Sigmoid colon (tissue), 7 donors: ENCODE results near the gene KDM6A. TPM values are rescaled to one million over a fixed set of nuclear protein-coding genes. Genes with fewer than 3 reads are reported as not detected.

ENCODE experiments used
- DNase-seq: peaks from one replicate; pipeline ENCODE4 v3.0.0-alpha.2; 2019
- H3K27ac ChIP-seq, 4 donors: fragments of 200-600 bp; sonication (generic); one replicate each; pipeline ENCODE4 v1.5.1; 2016 to 2019; ENCODE audit warnings: mild to moderate bottlenecking in 1 of 4
- H3K27me3 ChIP-seq, 3 donors: fragments of 200-600 bp; sonication (generic); one replicate each; pipeline ENCODE4 v1.5.1; 2019; ENCODE audit warnings: mild to moderate bottlenecking in 1 of 3
- H3K36me3 ChIP-seq, 4 donors: fragments of 200-600 bp; sonication (generic); one replicate each; pipeline ENCODE4 v1.5.1; 2016 to 2019
- H3K4me1 ChIP-seq, 4 donors: fragments of 200-600 bp; sonication (generic); one replicate each; pipeline ENCODE4 v1.5.1; 2017 to 2019
- H3K4me3 ChIP-seq, 4 donors: fragments of 200-600 bp; sonication (generic); one replicate each; pipeline ENCODE4 v1.5.1; 2017 to 2019; ENCODE audit warnings: mild to moderate bottlenecking in 2 of 4, moderate library complexity in 1 of 4
- H3K9me3 ChIP-seq, 4 donors: fragments of 200-600 bp in 3 of 4; sonication (generic) in 3 of 4; one replicate each; pipeline versions ENCODE4 v1.5.1 to v1.6.1; 2013 to 2019
- CTCF ChIP-seq, 4 experiments: fragments of 450-650 bp in 3 of 4; fragments of 200-600 bp in 1 of 4; IDR thresholded peaks; one replicate each; pipeline ENCODE4 v1.5.1; 2016 to 2019; ENCODE audit warnings: antibody characterized with exemption in 4 of 4, mild to moderate bottlenecking in 3 of 4, moderate library complexity in 2 of 4
- EP300 ChIP-seq, 4 donors: sonication (generic); formaldehyde crosslinking; IDR thresholded peaks; one replicate each; pipeline ENCODE4 v1.6.1; 2017; ENCODE audit warnings: antibody characterized with exemption in 4 of 4
- POLR2A ChIP-seq, 2 donors: fragments of 450-650 bp; IDR thresholded peaks; one replicate each; pipeline ENCODE4 v1.6.1; 2016; ENCODE audit warnings: antibody characterized with exemption in 2 of 2, mild to moderate bottlenecking in 2 of 2, moderate library complexity in 2 of 2
- POLR2AphosphoS5 ChIP-seq, 4 donors: sonication (generic); formaldehyde crosslinking; IDR thresholded peaks; one replicate each; pipeline ENCODE4 v1.6.1; 2017; ENCODE audit warnings: antibody characterized with exemption in 4 of 4
- WGBS, 2 donors: extraction: QIAGEN DNeasy Blood & Tissue Kit; methylation state at CpG; one replicate each; pipeline ENCODE4 v1.1.7; 2013; 5-methylcytosine and 5-hydroxymethylcytosine counted together
- intact Hi-C: fragments of 100-400 bp; cut with DNase I; formaldehyde crosslinking; loops from one replicate; pipeline ENCODE4 v1.15.1; 2023
- polyA plus RNA-seq, 3 donors: library from polyadenylated mRNA; stranded (reverse); fragments of 200-250 nt; gene quantifications; one replicate each; pipeline ENCODE4 v1.2.3, GENCODE V29; 2013
- total RNA-seq, 4 donors: library from RNA; depleted of rRNA; stranded (reverse); fragments of >200 nt; gene quantifications; one replicate each; pipeline ENCODE4 v1.1.0, GENCODE V29; 2016
- donor health status: healthy with polysubstance abuse.
- donor health status: Bipolar disorder and iron deficiency.
- donor health status: healthy.

The KDM6A gene
- total and polyA plus RNA-seq, 7 donors = 8.6 to 35.7 (median 17.9) TPM

DNA sequence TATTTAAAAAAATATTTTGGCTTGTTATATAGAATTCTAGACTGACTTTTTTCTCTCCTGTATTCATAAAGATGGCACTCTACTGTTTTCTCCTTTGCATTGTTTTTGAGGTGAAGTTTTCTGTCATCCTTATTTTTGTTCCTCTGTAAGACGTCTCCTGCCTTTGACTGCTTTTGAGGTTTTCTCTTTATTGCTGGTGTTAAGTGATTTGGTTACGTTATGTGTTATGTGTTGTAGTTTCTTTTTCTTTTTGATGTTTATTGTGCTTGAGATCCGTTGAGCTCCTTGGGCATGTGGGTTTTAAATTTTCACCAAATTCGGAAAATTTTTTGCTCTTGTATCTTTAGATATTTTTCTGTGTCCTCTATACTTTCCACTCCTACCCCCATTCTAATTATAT, 50.0 kb downstream of the KDM6A start:
- Histone ChIP-seq H3K27me3 (no peaks in the 10 kb centered on the region), H3K36me3 (no peaks in the 10 kb centered on the region), H3K4me1 (peaks cover 0 to 26% (median 2%) of the 10 kb centered on the region in 4 donors), H3K4me3 (no peak overlapping the region), H3K27ac (no peak overlapping the region), H3K9me3 (no peaks in the 10 kb centered on the region)
- no peak for TF ChIP-seq EP300 (IDR thresholded peaks at IDR 0.05)
- TF ChIP-seq POLR2AphosphoS5 (IDR thresholded peaks at IDR 0.05) = no peak
- TF ChIP-seq CTCF (IDR thresholded peaks at IDR 0.05) = no peak
- no peak for TF ChIP-seq POLR2A (IDR thresholded peaks at IDR 0.05)
- intact Hi-C loops = no loop called here
- WGBS, 2 donors = 65 to 80% methylated on average over 4 of the region's 4 CpGs
- DNase-seq = no peak

DNA sequence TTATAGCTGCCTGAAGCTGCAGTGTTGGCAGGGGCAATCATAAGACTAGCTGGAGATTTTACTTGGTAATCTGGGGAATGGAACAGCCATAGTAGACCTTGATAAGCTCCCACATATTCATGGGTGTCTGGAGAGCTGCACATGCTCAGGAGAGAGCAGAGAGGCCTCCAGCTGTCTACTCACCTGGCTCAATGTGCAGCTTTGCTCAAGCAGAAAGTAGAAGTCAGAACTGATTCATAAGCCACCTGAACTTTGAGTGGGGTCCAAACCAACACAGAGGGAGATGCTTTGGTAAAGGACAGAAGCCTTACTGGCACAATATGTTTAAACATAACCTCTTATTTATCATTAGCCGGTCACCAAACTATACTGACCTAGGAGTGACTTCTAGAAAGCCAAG, 54.4 kb downstream of the KDM6A start:
- Histone ChIP-seq H3K4me3 (no peak overlapping the region), H3K27me3 (no peaks in the 10 kb centered on the region), H3K4me1 (peaks cover 0 to 16% (median 2%) of the 10 kb centered on the region in 4 donors), H3K9me3 (no peaks in the 10 kb centered on the region), H3K27ac (no peak overlapping the region), H3K36me3 (no peaks in the 10 kb centered on the region)
- 74 to 80% methylated on average over 1 of the region's 1 CpG for WGBS, 2 donors
- intact Hi-C loops = no loop called here
- TF ChIP-seq POLR2A (IDR thresholded peaks at IDR 0.05) = no peak
- no peak for TF ChIP-seq POLR2AphosphoS5 (IDR thresholded peaks at IDR 0.05)
- TF ChIP-seq CTCF (IDR thresholded peaks at IDR 0.05) = no peak
- no peak for TF ChIP-seq EP300 (IDR thresholded peaks at IDR 0.05)
- no peak for DNase-seq

DNA sequence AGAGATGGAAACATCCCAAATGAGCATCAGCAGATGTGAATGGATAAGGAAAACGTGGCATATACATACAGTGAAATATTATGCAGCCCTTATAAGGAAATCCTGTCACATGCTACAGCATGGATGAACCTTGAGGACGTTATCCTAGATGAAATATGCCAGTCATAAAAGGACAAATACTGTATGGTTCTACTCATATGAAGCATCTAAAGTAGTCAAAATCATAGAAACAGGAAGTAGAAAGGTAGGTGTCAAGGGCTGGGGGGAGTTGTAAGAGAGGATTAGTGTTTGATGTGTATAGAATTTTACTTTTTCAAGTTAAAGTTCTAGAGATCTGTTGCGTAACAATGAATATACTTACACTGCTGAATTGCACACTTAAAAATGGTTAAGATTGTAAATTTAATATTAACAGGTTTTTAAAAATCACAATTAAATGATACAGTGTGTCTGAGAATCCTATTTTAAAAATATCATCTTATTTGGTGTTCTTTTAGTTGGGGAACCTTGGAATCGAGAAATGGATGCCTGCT, 58.5 kb downstream of the KDM6A start:
- intact Hi-C loops = no loop called here
- H3K4me3 ChIP-seq = no peak overlapping the region
- WGBS, 2 donors = 84 to 85% methylated on average over 4 of the region's 4 CpGs
- no peaks in the 10 kb centered on the region for H3K9me3 ChIP-seq
- no peaks in the 10 kb centered on the region for H3K36me3 ChIP-seq
- peaks cover 0 to 19% (median 6%) of the 10 kb centered on the region in 4 donors for H3K4me1 ChIP-seq
- no peak for TF ChIP-seq POLR2A (IDR thresholded peaks at IDR 0.05)
- no peak for TF ChIP-seq POLR2AphosphoS5 (IDR thresholded peaks at IDR 0.05)
- TF ChIP-seq EP300 (IDR thresholded peaks at IDR 0.05) = no peak
- no peak for TF ChIP-seq CTCF (IDR thresholded peaks at IDR 0.05)
- no peak for DNase-seq
- H3K27me3 ChIP-seq = no peaks in the 10 kb centered on the region
- no peak overlapping the region for H3K27ac ChIP-seq

DNA sequence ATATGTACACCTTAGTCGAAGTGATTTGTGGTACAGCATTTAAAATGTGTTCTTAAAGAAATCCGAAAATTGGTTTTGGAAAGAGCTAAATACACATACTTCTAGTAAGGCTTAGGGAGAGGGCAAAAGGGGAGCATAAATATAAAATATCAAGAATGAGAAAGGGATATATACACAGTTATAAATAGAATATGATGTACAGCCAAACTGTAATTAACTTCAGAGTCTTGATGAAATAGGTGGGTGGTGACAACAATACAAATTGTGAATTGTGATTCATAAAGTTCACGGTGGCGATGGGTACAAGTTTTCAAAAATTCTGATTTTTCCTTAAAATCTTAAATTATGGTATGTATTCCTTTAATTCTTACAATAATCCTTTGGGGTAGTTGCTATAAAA, 62.2 kb downstream of the KDM6A start:
- Histone ChIP-seq H3K9me3 (no peaks in the 10 kb centered on the region), H3K36me3 (no peaks in the 10 kb centered on the region), H3K27me3 (no peaks in the 10 kb centered on the region), H3K27ac (no peak overlapping the region), H3K4me3 (no peak overlapping the region), H3K4me1 (peaks cover 0 to 30% (median 8%) of the 10 kb centered on the region in 4 donors)
- 94 to 96% methylated on average over 4 of the region's 4 CpGs for WGBS, 2 donors
- intact Hi-C loops = no loop called here
- no peak for DNase-seq
- TF ChIP-seq POLR2A (IDR thresholded peaks at IDR 0.05) = no peak
- no peak for TF ChIP-seq POLR2AphosphoS5 (IDR thresholded peaks at IDR 0.05)
- TF ChIP-seq CTCF (IDR thresholded peaks at IDR 0.05) = no peak
- TF ChIP-seq EP300 (IDR thresholded peaks at IDR 0.05) = no peak

DNA sequence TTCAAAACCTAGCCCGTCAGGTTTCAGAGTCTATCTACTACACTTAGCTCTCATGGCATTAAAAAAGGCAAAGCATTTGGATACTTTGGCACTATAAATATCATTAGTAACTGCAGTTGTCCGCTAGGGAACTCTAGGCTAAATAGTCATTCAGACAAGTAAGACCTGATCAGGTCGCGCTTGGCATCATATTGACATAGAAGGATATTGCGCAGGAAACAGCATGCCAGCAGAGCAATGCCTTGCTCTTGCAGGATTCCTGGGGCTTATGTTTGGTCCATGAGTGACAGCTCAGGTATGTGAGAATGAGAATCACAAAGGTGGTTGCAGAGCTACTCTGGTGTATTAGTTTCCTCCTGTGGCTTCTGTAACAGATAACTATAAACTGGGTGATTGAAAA, 62.7 kb downstream of the KDM6A start:
- intact Hi-C loops = no loop called here
- Histone ChIP-seq H3K27me3 (no peaks in the 10 kb centered on the region), H3K4me3 (no peak overlapping the region), H3K36me3 (no peaks in the 10 kb centered on the region), H3K4me1 (peaks cover 0 to 30% (median 8%) of the 10 kb centered on the region in 4 donors), H3K27ac (no peak overlapping the region), H3K9me3 (no peaks in the 10 kb centered on the region)
- no peak for TF ChIP-seq POLR2A (IDR thresholded peaks at IDR 0.05)
- DNase-seq = no peak
- 95% methylated on average over 5 of the region's 5 CpGs for WGBS, 2 donors
